NCI-H146 treated with DMSO at 0.1 percent for 48 hours (cell line): ENCODE results near the gene HOXC9.
"Not testable (repeated sequence)": the region's sequence is repeated elsewhere in the genome, so short reads cannot be mapped to it uniquely, and the experiment has no call there.

Experiments used
- DNase-seq: peaks from one replicate; lab custom pipeline; 2025; ENCODE audit not compliant: unreplicated experiment; lab: John Stamatoyannopoulos, UW

Gene HOXC9

DNA sequence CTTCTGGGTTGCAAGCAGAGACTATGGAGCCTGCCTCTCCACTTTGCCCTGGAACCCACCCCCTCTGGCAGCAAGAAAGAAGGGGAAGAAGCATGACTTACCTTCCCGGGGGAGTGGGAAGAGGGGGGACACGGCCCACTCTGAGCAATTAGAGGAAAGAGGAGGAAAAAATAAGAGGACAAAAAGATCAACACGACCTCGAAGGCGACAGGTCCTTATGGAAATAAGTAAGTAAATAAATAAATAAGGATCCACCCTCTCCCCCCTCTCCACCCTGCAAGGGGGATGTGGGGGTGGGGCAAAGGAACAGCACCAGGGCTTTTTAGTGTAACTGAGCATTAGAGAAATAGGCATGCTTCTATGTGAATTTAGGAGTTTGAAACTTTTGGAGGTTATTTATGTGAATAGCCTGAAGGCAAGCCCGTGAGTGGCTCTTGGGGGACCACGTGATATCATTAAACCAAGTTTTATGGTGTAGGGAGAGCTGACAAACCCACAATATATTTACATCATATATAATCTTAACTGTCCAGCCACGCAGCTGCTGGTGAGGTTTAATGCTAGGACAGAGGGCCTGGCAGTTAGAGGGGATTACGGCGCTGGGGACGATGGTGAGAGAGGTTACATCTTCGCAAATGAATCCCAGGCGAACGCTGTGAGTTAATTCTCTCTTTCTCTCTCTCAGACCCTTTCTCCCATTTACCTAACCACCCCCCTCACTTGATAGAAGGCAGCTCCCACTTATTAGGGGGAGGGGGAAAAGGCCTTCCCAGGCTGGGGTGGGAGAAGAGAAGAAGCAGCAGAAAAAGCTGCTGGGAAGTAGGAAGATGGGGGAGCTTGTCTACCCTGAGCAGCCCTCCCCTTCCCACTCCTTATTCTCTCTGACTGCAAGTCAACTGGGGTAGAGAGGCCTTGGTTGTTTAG, 37.7 kb downstream of the HOXC9 start:
- DNase-seq, result no peak

GRCh38 chr12:54038284-54038870, 38.4 kb downstream of the HOXC9 start:
- no peak for DNase-seq

- no peak for DNase-seq
Measured at GRCh38 chr12:54038871-54039414, 39.0 kb downstream of the HOXC9 start.

GRCh38 chr12:54039417-54040147, 39.6 kb downstream of the HOXC9 start:
- DNase-seq, result no peak

GRCh38 chr12:54040148-54040494, 40.2 kb downstream of the HOXC9 start:
- DNase-seq, result no peak

DNA sequence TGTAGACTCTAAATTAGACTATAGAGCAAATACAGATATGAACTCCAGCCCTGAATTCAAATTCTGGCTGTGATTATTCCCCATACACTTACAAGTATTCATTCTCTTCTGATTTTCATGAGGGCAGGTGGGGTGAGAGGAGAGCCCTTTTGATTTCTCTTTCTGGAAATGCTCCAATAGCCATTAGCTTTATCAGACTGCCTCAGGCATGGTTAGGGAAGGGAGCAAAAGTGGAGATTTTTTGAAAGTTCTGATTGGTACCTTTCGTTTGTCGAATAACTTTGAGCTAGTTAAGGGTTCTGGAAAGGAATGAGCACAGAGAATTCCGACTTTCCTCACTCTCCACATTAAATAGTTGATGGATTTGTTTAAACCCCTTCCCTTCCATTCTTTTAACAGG, 40.7 kb downstream of the HOXC9 start:
- DNase-seq, result no peak

DNA sequence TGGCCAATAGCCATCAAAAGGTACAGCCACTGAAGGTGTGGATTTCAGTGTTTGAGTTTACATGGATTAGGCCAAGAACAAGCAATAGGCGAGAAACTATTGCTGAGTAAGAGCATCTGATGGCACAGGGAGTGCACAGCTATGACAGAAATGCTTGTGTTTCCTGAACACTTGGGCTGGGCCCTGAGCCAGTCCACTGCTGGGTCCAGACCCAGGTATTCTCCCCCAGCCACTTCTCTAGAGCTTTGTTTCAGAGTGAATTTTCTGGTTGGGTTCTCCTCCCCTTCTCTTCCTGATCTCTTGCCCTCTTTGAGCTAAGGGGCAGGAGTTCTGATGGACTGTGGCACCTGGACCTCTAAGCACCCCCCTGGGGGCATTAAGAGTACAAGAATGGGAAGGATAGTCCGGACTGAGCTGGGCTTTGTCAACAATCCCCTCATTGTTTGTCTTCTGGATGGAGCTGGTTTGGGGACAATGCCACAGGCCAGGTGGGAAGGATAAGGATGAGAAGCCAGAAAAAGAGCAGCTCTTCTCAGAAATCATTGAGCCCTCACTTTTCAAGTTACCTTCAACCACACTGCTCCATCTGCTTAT, 41.2 kb downstream of the HOXC9 start:
- DNase-seq, result no peak

DNA sequence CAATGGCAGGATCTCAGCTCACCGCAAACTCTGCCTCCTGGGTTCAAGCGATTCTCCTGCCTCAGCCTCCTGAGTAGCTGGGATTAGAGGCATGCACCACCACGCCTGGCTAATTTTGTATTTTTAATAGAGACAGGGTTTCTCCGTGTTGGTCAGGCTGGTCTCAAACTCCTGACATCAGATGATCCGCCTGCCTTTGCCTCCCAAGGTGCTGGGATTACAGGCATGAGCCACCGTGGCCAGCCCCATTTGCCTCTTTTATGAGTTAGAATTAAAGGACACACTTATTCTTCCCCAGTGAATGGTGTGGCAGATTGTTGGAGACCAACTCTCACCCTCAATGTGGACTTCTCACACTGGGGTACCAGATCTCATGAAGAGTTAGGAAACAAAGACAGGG, 42.1 kb downstream of the HOXC9 start:
- not testable (repeated sequence) for DNase-seq

GRCh38 chr12:54042970-54043853, 43.3 kb downstream of the HOXC9 start:
- DNase-seq, result no peak

GRCh38 chr12:54044425-54045103, 44.6 kb downstream of the HOXC9 start:
- DNase-seq, result no peak

GRCh38 chr12:54045401-54045800, 45.4 kb downstream of the HOXC9 start:
- DNase-seq, result no peak

DNA sequence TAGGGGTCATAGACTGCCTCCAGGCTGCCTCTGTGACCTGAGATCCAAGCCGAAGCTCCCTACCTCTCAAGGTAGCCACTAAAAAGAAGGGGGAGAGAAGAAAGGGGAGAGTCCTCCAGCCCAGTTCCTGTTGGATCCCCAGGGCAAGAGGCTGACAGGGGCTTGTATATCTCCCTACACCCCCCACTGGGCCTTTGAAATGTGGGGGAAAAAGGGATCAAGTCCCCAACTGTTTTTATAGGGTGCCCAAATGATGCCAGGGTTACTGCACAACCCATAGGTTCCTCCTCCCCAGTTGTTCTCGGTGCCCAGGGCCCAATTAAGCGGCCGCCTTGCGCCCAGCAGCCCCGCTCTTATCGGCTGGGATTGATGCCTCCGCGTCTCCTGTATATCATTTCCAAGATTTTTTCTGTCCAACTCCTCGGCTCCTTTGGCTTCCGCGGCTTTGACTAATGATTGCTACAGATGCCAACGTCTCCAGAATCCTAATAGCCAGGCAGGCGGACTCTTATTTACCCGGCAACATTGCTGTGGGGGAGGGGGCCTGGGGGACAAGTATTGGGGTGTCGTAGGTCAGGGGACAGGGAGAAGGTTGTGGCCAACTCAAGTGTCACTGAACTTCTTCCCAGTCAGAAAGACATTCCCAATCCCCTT, 46.0 kb downstream of the HOXC9 start:
- DNase-seq, result no peak

GRCh38 chr12:54046809-54047159, 46.8 kb downstream of the HOXC9 start:
- DNase-seq, result no peak

- no peak for DNase-seq
Measured at GRCh38 chr12:54047160-54047963, 47.4 kb downstream of the HOXC9 start.

GRCh38 chr12:54047964-54048303, 48.0 kb downstream of the HOXC9 start:
- DNase-seq, result no peak

GRCh38 chr12:54048406-54049093, 48.6 kb downstream of the HOXC9 start:
- DNase-seq, result no peak

GRCh38 chr12:54049108-54049507, 49.1 kb downstream of the HOXC9 start:
- no peak for DNase-seq

DNA sequence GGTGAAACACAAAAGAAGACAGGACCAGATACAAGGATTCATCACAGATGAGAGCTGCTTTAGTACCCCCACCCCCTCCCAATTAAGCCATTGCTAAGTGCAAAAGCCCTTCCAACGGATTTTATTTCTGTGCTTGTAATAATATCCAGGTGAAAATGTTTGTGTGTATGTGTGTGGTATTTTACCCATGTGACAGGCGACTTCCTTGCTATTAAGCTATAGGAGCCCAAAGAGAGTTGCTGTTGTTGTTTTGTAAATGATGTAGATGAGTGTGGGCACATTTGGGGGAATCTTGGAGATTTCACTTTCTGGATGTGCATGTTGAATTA, 50.5 kb downstream of the HOXC9 start:
- no peak for DNase-seq
